Panc1 (cell line): ENCODE measurements around the gene MAPT. TPM values are rescaled to one million over a fixed set of nuclear protein-coding genes. Genes with fewer than 3 reads are reported as not detected.

Source experiments
- ATAC-seq: fragments of 200-7000 bp; cut with Tn5 transposase; 2 replicates; pipeline ENCODE4 v1.9.1; 2020; ENCODE audit warnings: mild to moderate bottlenecking, moderate library complexity
- BruUV-seq: library from RNA; stranded (reverse); fragments of 400-500 nt; replicated peaks from 2 replicates; lab custom pipeline; 2021; lab: Mats Ljungman, UMichigan
- CTCF ChIA-PET: fragments of 300-600 bp; sonication (Branson Sonifier 250); formaldehyde crosslinking; loops from one replicate; lab custom pipeline; 2022; ENCODE audit warnings: antibody characterized with exemption; lab: Charles Lee
- POLR2A ChIA-PET: fragments of 300-600 bp; sonication (Branson Sonifier 250); formaldehyde crosslinking; loops from one replicate; lab custom pipeline; 2022; ENCODE audit warnings: antibody characterized with exemption; lab: Charles Lee
- DNase-seq: peaks from one replicate; pipeline ENCODE4 v3.0.0-alpha.2; 2010; ENCODE audit warnings: low read depth, low spot score
- H3K27ac ChIP-seq: 2 replicates; pipeline ENCODE4 v1.5.1; 2011; ENCODE audit warnings: mild to moderate bottlenecking, low read length, inconsistent platforms
- H3K27me3 ChIP-seq: fragments of 200-500 bp; sonication (Bioruptor generic); 2 replicates; pipeline ENCODE4 v1.6.0; 2014; ENCODE audit warnings: low read length, inconsistent platforms; ENCODE audit not compliant: control insufficient read depth, insufficient read depth
- H3K36me3 ChIP-seq: fragments of 200-500 bp; sonication (Bioruptor generic); 2 replicates; pipeline ENCODE4 v1.5.1; 2014; ENCODE audit warnings: inconsistent platforms, mild to moderate bottlenecking, low read length, moderate library complexity; ENCODE audit not compliant: control insufficient read depth, insufficient read depth
- H3K4me1 ChIP-seq: 2 replicates; pipeline ENCODE4 v1.5.1; 2011; ENCODE audit warnings: inconsistent platforms, mild to moderate bottlenecking, low read length, moderate library complexity; ENCODE audit not compliant: control insufficient read depth, insufficient read depth
- H3K4me3 ChIP-seq, 2 experiments: 2 replicates each; pipeline ENCODE4 v1.5.1; 2011 to 2012; ENCODE audit warnings: low read depth in 2 of 2, low read length in 2 of 2, mild to moderate bottlenecking in 2 of 2, inconsistent platforms in 1 of 2, moderate library complexity in 1 of 2
- H3K9me3 ChIP-seq: fragments of 200-500 bp; sonication (Bioruptor generic); 2 replicates; pipeline ENCODE4 v1.5.1; 2014; ENCODE audit warnings: low read depth, mild to moderate bottlenecking, inconsistent platforms, low read length, moderate library complexity; ENCODE audit not compliant: control insufficient read depth, insufficient read depth
- CTCF ChIP-seq: fragments of 450-650 bp; IDR thresholded peaks from 2 replicates; pipeline ENCODE4 v1.5.1; 2017; ENCODE audit warnings: mild to moderate bottlenecking
- POLR2AphosphoS5 ChIP-seq: IDR thresholded peaks from 2 replicates; pipeline ENCODE4 v1.6.1; 2012; ENCODE audit warnings: mild to moderate bottlenecking, low read depth, low read length, moderate library complexity
- REST ChIP-seq, 2 experiments: IDR thresholded peaks; 2 replicates each; pipeline ENCODE4 v1.6.1; 2011 to 2012; ENCODE audit warnings: low read depth in 2 of 2, control low read depth in 1 of 2, low read length in 1 of 2, mild to moderate bottlenecking in 1 of 2, moderate library complexity in 1 of 2; ENCODE audit not compliant: insufficient read depth in 1 of 2
- SIN3A ChIP-seq: IDR thresholded peaks from 2 replicates; pipeline ENCODE4 v1.6.1; 2012; ENCODE audit warnings: low read depth, mild to moderate bottlenecking, low read length, moderate library complexity, borderline replicate concordance; ENCODE audit not compliant: insufficient read depth
- TCF7L2 ChIP-seq: IDR thresholded peaks from 2 replicates; pipeline ENCODE4 v1.6.1; 2011; ENCODE audit warnings: mild to moderate bottlenecking, low read depth, low read length, inconsistent platforms
- in situ Hi-C: cut with HindIII; loops from 2 replicates; pipeline ENCODE4 v1.10.0; 2016; ENCODE audit warnings: low sequenced_read_pairs, low pct_unique_long_range_greater_than_20kb
- intact Hi-C: fragments of 100-400 bp; cut with micrococcal nuclease; formaldehyde crosslinking; loops from one replicate; pipeline ENCODE4 v1.10.0; 2022; ENCODE audit not compliant: unreplicated experiment
- total RNA-seq: library from RNA; stranded (reverse); gene quantifications from one replicate; pipeline ENCODE4 v1.2.1, GENCODE V29; 2021; ENCODE audit not compliant: unreplicated experiment

The MAPT gene
- total RNA-seq, 1 experiment from 2014 or later: 0.59 TPM

- CTCF ChIA-PET: no interaction called here
- BruUV-seq: no TSS peak
Measured at GRCh38 chr17:45874151-45874550, 20.2 kb upstream of the MAPT start.

GRCh38 chr17:45876539-45876938 is 17.8 kb upstream of the MAPT start:
- no peaks in the 10 kb centered on the region for H3K36me3 ChIP-seq
- ChIA-PET POLR2A (no interaction called here), CTCF (no interaction called here)
- no peak for DNase-seq
- BruUV-seq: no TSS peak
- TF ChIP-seq REST (IDR thresholded peaks at IDR 0.05; ENCODE audit: insufficient read depth in 1 of 2, low read depth in 2 of 2, low read length in 1 of 2) (no peak), TCF7L2 (no peak), POLR2AphosphoS5 (no peak)
- H3K27ac ChIP-seq: no peak overlapping the region
- intact Hi-C loops (no loop called here), in situ Hi-C loops (no loop called here)
- no peaks in the 10 kb centered on the region for H3K4me1 ChIP-seq
- no peaks in the 10 kb centered on the region for H3K9me3 ChIP-seq
- H3K4me3 ChIP-seq: no peak overlapping the region
- ATAC-seq: no peak
- H3K27me3 ChIP-seq: peaks cover 2% of the 10 kb centered on the region; the same call in 1 of the 2 replicates

More at GRCh38 chr17:45874151-45874550, 20.2 kb upstream of the MAPT start:
- H3K4me1 ChIP-seq: no peaks in the 10 kb centered on the region
- POLR2A ChIA-PET: no interaction called here
- in situ Hi-C loops: no loop called here
- no peaks in the 10 kb centered on the region for H3K36me3 ChIP-seq
- DNase-seq (no peak), ATAC-seq (no peak)
- H3K27me3 ChIP-seq: peaks cover 2% of the 10 kb centered on the region; the same call in 1 of the 2 replicates
- H3K4me3 ChIP-seq: no peak overlapping the region
- TF ChIP-seq CTCF: no peak
- no peak for TF ChIP-seq TCF7L2
- TF ChIP-seq POLR2AphosphoS5: no peak
- no peak for TF ChIP-seq SIN3A
- no peak for TF ChIP-seq REST (IDR thresholded peaks at IDR 0.05; ENCODE audit: insufficient read depth in 1 of 2, low read depth in 2 of 2, low read length in 1 of 2)
- H3K9me3 ChIP-seq: no peaks in the 10 kb centered on the region
- no peak overlapping the region for H3K27ac ChIP-seq
- intact Hi-C loops: no loop called here
